Panc1 (cell line): ENCODE results near the gene ADAM10. TPM values are rescaled to one million over a fixed set of nuclear protein-coding genes. Genes with fewer than 3 reads are reported as not detected.

Experiments used
- ATAC-seq: fragments of 200-7000 bp; cut with Tn5 transposase; 2 replicates; pipeline ENCODE4 v1.9.1; 2020; ENCODE audit warnings: mild to moderate bottlenecking, moderate library complexity
- BruUV-seq: library from RNA; stranded (reverse); fragments of 400-500 nt; replicated peaks from 2 replicates; lab custom pipeline; 2021; lab: Mats Ljungman, UMichigan
- CTCF ChIA-PET: fragments of 300-600 bp; sonication (Branson Sonifier 250); formaldehyde crosslinking; loops from one replicate; lab custom pipeline; 2022; ENCODE audit warnings: antibody characterized with exemption; lab: Charles Lee
- POLR2A ChIA-PET: fragments of 300-600 bp; sonication (Branson Sonifier 250); formaldehyde crosslinking; loops from one replicate; lab custom pipeline; 2022; ENCODE audit warnings: antibody characterized with exemption; lab: Charles Lee
- DNase-seq: peaks from one replicate; pipeline ENCODE4 v3.0.0-alpha.2; 2010; ENCODE audit warnings: low read depth, low spot score
- H3K27ac ChIP-seq: 2 replicates; pipeline ENCODE4 v1.5.1; 2011; ENCODE audit warnings: mild to moderate bottlenecking, low read length, inconsistent platforms
- H3K27me3 ChIP-seq: fragments of 200-500 bp; sonication (Bioruptor generic); 2 replicates; pipeline ENCODE4 v1.6.0; 2014; ENCODE audit warnings: low read length, inconsistent platforms; ENCODE audit not compliant: control insufficient read depth, insufficient read depth
- H3K36me3 ChIP-seq: fragments of 200-500 bp; sonication (Bioruptor generic); 2 replicates; pipeline ENCODE4 v1.5.1; 2014; ENCODE audit warnings: inconsistent platforms, mild to moderate bottlenecking, low read length, moderate library complexity; ENCODE audit not compliant: control insufficient read depth, insufficient read depth
- H3K4me1 ChIP-seq: 2 replicates; pipeline ENCODE4 v1.5.1; 2011; ENCODE audit warnings: inconsistent platforms, mild to moderate bottlenecking, low read length, moderate library complexity; ENCODE audit not compliant: control insufficient read depth, insufficient read depth
- H3K4me3 ChIP-seq, 2 experiments: 2 replicates each; pipeline ENCODE4 v1.5.1; 2011 to 2012; ENCODE audit warnings: low read depth in 2 of 2, low read length in 2 of 2, mild to moderate bottlenecking in 2 of 2, inconsistent platforms in 1 of 2, moderate library complexity in 1 of 2
- H3K9me3 ChIP-seq: fragments of 200-500 bp; sonication (Bioruptor generic); 2 replicates; pipeline ENCODE4 v1.5.1; 2014; ENCODE audit warnings: low read depth, mild to moderate bottlenecking, inconsistent platforms, low read length, moderate library complexity; ENCODE audit not compliant: control insufficient read depth, insufficient read depth
- CTCF ChIP-seq: fragments of 450-650 bp; IDR thresholded peaks from 2 replicates; pipeline ENCODE4 v1.5.1; 2017; ENCODE audit warnings: mild to moderate bottlenecking
- POLR2AphosphoS5 ChIP-seq: IDR thresholded peaks from 2 replicates; pipeline ENCODE4 v1.6.1; 2012; ENCODE audit warnings: mild to moderate bottlenecking, low read depth, low read length, moderate library complexity
- SIN3A ChIP-seq: IDR thresholded peaks from 2 replicates; pipeline ENCODE4 v1.6.1; 2012; ENCODE audit warnings: low read depth, mild to moderate bottlenecking, low read length, moderate library complexity, borderline replicate concordance; ENCODE audit not compliant: insufficient read depth
- TCF7L2 ChIP-seq: IDR thresholded peaks from 2 replicates; pipeline ENCODE4 v1.6.1; 2011; ENCODE audit warnings: mild to moderate bottlenecking, low read depth, low read length, inconsistent platforms
- in situ Hi-C: cut with HindIII; loops from 2 replicates; pipeline ENCODE4 v1.10.0; 2016; ENCODE audit warnings: low sequenced_read_pairs, low pct_unique_long_range_greater_than_20kb
- intact Hi-C: fragments of 100-400 bp; cut with micrococcal nuclease; formaldehyde crosslinking; loops from one replicate; pipeline ENCODE4 v1.10.0; 2022; ENCODE audit not compliant: unreplicated experiment
- total RNA-seq: library from RNA; stranded (reverse); gene quantifications from one replicate; pipeline ENCODE4 v1.2.1, GENCODE V29; 2021; ENCODE audit not compliant: unreplicated experiment
- TF ChIP-seq, protein P1 (sequence below), 2 experiments: IDR thresholded peaks; 2 replicates each; pipeline ENCODE4 v1.6.1; 2011 to 2012; ENCODE audit warnings: low read depth in 2 of 2, control low read depth in 1 of 2, low read length in 1 of 2, mild to moderate bottlenecking in 1 of 2, moderate library complexity in 1 of 2; ENCODE audit not compliant: insufficient read depth in 1 of 2

The ADAM10 gene
- total RNA-seq, 1 experiment from 2014 or later, result 176 TPM

DNA sequence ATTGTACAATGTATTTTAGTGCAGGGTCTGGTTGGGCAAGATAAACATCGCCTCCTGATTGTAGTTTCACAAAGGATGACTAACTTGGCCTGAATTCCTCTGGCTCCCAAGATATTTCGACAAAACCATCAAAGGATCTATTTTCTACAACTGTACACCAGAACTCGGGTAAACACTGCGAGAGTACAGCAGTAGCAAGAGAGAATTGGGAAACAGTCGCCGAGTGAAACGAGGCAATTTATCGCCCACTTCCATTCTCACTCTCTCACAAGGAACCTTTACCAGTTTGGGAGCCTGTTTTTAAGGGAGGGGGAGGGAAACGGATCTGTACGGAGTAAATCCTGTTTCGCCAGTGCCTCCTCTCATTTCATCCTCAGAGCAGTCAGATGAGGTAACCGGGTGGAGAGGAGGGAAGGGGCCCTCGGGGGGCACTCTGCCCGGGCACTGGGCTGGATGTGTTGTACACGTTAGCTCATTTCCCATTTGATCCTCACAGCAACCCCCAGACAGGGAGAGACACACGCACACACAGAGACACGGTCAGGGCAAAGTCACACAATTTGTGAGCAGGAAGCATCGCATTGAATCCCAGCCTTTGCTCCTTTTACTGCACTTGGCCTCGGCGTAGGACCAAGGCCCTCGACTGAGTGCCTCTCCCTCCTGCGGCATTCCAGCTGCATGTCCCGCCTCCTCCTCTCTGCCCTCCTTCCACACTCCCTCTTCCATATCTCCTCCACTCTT is 197.6 kb downstream of the ADAM10 start:
- POLR2A ChIA-PET, result no interaction called here
- intact Hi-C loops, result no loop called here
- no peak for TF ChIP-seq SIN3A
- TF ChIP-seq POLR2AphosphoS5, result no peak
- TF ChIP-seq TCF7L2, result no peak
- TF ChIP-seq, protein P1, sequence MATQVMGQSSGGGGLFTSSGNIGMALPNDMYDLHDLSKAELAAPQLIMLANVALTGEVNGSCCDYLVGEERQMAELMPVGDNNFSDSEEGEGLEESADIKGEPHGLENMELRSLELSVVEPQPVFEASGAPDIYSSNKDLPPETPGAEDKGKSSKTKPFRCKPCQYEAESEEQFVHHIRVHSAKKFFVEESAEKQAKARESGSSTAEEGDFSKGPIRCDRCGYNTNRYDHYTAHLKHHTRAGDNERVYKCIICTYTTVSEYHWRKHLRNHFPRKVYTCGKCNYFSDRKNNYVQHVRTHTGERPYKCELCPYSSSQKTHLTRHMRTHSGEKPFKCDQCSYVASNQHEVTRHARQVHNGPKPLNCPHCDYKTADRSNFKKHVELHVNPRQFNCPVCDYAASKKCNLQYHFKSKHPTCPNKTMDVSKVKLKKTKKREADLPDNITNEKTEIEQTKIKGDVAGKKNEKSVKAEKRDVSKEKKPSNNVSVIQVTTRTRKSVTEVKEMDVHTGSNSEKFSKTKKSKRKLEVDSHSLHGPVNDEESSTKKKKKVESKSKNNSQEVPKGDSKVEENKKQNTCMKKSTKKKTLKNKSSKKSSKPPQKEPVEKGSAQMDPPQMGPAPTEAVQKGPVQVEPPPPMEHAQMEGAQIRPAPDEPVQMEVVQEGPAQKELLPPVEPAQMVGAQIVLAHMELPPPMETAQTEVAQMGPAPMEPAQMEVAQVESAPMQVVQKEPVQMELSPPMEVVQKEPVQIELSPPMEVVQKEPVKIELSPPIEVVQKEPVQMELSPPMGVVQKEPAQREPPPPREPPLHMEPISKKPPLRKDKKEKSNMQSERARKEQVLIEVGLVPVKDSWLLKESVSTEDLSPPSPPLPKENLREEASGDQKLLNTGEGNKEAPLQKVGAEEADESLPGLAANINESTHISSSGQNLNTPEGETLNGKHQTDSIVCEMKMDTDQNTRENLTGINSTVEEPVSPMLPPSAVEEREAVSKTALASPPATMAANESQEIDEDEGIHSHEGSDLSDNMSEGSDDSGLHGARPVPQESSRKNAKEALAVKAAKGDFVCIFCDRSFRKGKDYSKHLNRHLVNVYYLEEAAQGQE (IDR thresholded peaks at IDR 0.05; ENCODE audit: insufficient read depth in 1 of 2, low read depth in 2 of 2, low read length in 1 of 2), result no peak
- no peak for TF ChIP-seq CTCF

DNA sequence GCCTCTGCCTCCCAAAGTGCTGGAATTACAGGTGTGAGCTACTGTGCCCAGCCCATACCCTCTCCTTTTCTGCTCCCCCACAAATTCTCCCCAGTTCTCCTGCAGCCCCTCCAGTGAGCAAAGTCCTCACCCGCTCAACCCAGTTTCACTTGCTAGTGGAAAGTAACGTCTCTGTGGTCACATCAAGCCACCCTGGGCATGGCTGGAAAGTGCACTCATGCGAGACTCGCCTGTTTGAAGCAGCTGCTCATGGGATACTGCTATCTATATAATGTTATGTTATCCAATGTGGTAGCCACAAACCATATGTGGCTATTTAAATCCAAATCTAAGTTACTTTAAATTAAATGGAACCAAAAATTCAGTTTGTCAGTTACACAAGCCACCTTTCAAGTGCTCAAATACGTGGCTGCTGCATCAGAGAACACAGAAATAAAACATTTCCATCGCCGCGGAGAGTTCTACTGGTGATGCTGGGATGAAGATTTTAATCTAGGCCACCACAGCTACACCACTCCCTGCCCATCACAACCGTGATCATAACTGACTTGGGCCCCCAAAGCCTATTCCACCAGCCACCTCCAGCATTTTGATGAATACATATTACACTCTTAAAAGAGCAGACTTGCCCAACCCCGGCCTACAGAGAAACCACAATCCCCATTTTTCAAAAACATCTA is 198.3 kb downstream of the ADAM10 start:
- Histone ChIP-seq H3K4me1 (peaks cover 5% of the 10 kb centered on the region; the same call in 1 of the 2 replicates), H3K4me3 (no peak overlapping the region), H3K27ac (no peak overlapping the region), H3K9me3 (no peaks in the 10 kb centered on the region), H3K27me3 (no peaks in the 10 kb centered on the region), H3K36me3 (no peaks in the 10 kb centered on the region)
- POLR2A ChIA-PET, result no interaction called here
- intact Hi-C loops (no loop called here), in situ Hi-C loops (no loop called here)
- TF ChIP-seq SIN3A, result no peak
- ATAC-seq (no peak), DNase-seq (no peak)
- CTCF ChIA-PET, result no interaction called here
- BruUV-seq, result no TSS peak

More for the DNA sequence above, 197.6 kb downstream of the ADAM10 start:
- Histone ChIP-seq H3K4me3 (no peak overlapping the region), H3K27ac (no peak overlapping the region), H3K27me3 (no peaks in the 10 kb centered on the region), H3K4me1 (peaks cover 5% of the 10 kb centered on the region; the same call in 1 of the 2 replicates), H3K9me3 (no peaks in the 10 kb centered on the region), H3K36me3 (no peaks in the 10 kb centered on the region)
- in situ Hi-C loops, result no loop called here
- DNase-seq (no peak), ATAC-seq (no peak)
- CTCF ChIA-PET, result no interaction called here
- BruUV-seq, result no TSS peak

GRCh38 chr15:58549785-58550074 is 199.8 kb downstream of the ADAM10 start:
- no peaks in the 10 kb centered on the region for H3K27me3 ChIP-seq
- in situ Hi-C loops, result no loop called here
- H3K4me3 ChIP-seq, result no peak overlapping the region
- ChIA-PET CTCF (no interaction called here), POLR2A (no interaction called here)
- ATAC-seq, result no peak
- H3K27ac ChIP-seq, result no peak overlapping the region
- peaks cover 5% of the 10 kb centered on the region; the same call in 1 of the 2 replicates for H3K4me1 ChIP-seq
- BruUV-seq, result no TSS peak
- TF ChIP-seq CTCF (no peak), POLR2AphosphoS5 (no peak), TCF7L2 (no peak), SIN3A (no peak)
- TF ChIP-seq, protein P1 (IDR thresholded peaks at IDR 0.05; ENCODE audit: insufficient read depth in 1 of 2, low read depth in 2 of 2, low read length in 1 of 2), result no peak
- no peaks in the 10 kb centered on the region for H3K36me3 ChIP-seq
- intact Hi-C loops, result no loop called here
- no peak for DNase-seq
- no peaks in the 10 kb centered on the region for H3K9me3 ChIP-seq
